Adrenal gland (tissue), 5 donors: ENCODE data around the gene RIPK1.

Experiments used
- POLR2A ChIP-seq, 2 donors: fragments of 450-650 bp; IDR thresholded peaks; one replicate each; pipeline ENCODE4 v1.6.1; 2017; ENCODE audit warnings: antibody characterized with exemption in 2 of 2, mild to moderate bottlenecking in 2 of 2, moderate library complexity in 1 of 2
- TF ChIP-seq, protein P1 (sequence below), 6 experiments: fragments of 450-650 bp in 4 of 6; fragments of 200-600 bp in 2 of 6; sonication (generic) in 1 of 6; IDR thresholded peaks; 1 replicate in 5 of 6; 2 replicates in 1 of 6; pipeline versions ENCODE4 v1.5.1 to v1.8.0; 2016 to 2021; ENCODE audit warnings: antibody characterized with exemption in 6 of 6, mild to moderate bottlenecking in 2 of 6, moderate library complexity in 1 of 6
- donor health status: DM: no; HTN: no; CAD: no.

DNA sequence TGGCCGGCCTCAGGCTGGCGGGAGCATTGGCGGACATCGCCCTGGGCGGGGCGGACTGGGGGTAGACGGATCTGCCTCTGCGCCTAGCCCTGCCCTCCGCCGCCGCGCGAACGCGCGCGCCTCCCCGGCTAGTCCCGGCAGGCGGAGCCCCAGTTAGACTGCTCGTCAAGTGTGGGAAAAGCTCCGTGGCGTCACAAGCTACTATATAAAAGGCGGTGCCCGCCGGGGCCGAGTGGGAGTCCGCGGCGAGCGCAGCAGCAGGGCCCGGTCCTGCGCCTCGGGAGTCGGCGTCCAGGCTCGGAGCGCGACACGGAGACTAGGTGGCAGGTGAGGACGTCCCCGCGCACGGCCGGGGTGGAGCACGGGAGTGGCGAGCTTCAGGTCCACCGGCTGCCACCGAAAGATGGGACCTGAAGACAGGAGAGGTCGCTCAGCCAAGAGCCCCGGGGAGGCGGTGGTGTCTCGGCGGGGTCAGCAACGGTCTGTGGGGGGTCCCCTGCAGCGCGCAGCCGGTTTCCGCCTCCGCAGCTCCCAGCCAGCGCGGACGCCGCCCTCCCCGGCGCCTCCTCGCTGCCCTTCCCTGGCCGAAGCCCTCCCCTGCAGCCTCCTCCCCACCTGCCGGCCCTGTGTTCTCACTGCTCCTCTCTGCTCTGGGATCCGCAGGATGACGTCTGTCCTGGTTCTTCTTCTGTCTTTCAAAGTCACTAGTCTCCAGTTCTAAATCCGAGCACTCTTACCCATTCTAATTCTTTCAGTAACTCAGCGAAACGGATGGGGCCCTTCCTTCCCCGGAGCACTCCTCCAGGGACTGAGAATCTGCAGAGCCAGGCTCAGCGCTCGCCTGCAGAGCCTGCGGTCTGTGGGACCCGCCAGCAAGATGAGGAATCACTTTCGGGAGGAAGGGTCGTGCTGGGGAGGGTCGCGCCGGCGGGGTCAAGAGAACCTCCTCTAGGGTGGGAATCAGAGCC, 4.3 kb upstream of the RIPK1 start:
- TF ChIP-seq, protein P1, sequence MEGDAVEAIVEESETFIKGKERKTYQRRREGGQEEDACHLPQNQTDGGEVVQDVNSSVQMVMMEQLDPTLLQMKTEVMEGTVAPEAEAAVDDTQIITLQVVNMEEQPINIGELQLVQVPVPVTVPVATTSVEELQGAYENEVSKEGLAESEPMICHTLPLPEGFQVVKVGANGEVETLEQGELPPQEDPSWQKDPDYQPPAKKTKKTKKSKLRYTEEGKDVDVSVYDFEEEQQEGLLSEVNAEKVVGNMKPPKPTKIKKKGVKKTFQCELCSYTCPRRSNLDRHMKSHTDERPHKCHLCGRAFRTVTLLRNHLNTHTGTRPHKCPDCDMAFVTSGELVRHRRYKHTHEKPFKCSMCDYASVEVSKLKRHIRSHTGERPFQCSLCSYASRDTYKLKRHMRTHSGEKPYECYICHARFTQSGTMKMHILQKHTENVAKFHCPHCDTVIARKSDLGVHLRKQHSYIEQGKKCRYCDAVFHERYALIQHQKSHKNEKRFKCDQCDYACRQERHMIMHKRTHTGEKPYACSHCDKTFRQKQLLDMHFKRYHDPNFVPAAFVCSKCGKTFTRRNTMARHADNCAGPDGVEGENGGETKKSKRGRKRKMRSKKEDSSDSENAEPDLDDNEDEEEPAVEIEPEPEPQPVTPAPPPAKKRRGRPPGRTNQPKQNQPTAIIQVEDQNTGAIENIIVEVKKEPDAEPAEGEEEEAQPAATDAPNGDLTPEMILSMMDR (IDR thresholded peaks at IDR 0.05) = peak in 1 of 6 experiments; percentile 16
- TF ChIP-seq POLR2A (IDR thresholded peaks at IDR 0.05) = peak; percentile 95 to 98
